K562 treated with DMSO at 1 percent for 24 hours (cell line): Measurements from ENCODE around the gene TRABD. TPM values are rescaled to one million over a fixed set of nuclear protein-coding genes. Genes with fewer than 3 reads are reported as not detected.

ENCODE experiments used
- total RNA-seq: library from RNA; unstranded; fragments of 300-600 nt; gene quantifications from 2 replicates; pipeline ENCODE4 v1.2.3, GENCODE V29; 2022; ENCODE audit warnings: low read depth; ENCODE audit not compliant: insufficient read depth

The TRABD gene, protein sequence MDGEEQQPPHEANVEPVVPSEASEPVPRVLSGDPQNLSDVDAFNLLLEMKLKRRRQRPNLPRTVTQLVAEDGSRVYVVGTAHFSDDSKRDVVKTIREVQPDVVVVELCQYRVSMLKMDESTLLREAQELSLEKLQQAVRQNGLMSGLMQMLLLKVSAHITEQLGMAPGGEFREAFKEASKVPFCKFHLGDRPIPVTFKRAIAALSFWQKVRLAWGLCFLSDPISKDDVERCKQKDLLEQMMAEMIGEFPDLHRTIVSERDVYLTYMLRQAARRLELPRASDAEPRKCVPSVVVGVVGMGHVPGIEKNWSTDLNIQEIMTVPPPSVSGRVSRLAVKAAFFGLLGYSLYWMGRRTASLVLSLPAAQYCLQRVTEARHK
- total RNA-seq, result 56.0 and 65.4 TPM in 2 replicates

DNA sequence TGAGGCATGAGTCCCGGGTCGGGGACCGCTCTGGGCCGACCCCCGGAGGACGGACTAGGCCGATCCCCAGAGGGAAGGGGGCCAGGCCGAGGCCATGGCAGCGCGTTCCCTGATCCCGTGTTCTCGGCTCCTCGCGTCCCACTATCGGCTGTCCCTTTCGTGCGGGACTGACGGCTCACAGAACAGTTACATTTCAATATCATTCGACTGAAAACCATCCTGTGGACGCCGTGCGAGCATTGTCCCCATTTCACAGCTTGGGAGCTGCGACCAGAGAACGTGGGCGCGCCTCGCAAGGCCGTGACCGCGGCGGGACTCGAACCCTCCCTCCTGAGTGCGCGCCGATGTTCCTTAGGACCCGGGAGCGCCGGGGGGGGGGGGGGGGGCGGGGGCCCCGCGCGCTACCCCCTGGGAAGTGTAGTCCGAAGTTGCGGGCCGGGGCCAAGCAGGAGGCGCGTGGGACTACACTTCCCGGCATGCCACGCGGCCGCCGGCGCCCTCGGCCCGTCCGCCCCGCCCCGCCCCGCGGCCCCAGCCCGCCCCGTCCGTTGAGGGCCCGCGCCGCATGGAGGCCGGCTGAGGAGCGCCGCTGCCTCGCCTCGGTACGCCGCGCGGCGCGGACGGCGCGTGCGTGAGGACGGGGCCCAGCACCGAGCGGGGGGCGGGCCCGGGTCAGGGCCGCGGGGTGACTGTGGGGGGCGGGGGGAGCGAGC lies at the start of gene TRABD:
TRABD (plus strand) TSS at position 539 of the 713 bp plus-strand sequence. CDS start 7,148 bp downstream, outside the sequence.

DNA sequence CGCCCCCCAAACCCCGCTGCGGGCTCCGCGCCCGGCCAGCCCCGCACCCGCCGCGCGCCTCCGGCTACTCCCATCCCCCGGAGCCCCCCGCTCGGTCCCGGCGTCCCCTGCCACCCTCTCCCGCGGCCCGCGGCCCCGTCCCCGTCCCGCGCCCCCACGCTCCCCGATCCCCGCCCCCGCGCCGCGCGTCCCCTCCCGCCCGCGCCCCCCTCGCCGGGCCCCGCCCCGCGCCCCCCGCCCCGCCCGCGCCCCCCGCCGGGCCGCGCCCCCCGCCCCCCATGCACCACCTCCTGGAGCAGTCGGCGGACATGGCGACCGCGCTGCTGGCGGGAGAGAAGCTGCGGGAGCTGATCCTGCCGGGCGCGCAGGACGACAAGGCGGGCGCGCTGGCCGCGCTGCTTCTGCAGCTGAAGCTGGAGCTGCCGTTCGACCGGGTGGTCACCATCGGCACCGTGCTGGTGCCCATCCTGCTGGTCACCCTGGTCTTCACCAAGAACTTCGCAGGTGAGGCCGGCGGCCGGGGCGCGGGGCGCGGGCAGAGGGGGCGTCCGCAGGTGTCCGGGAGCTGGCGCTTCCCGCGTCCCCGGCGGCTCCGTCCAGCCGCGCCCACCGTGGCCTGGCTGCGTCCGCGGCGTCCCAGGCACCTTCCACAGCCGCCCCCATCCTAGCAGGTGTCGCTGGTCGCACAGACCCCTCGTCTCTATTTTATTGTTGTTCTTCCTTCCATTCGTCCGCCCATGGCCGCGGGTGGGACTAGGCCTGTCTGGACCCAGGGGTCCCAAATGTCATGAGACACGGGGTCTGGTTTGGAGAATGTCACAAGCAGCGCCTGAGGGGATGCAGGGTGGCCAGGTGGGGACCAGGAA lies 15.0 kb upstream of the TRABD start, which contains the start of gene PANX2:
PANX2 (plus strand) TSS at position 279 of the 866 bp plus-strand sequence; CDS start at position 279, 0 bp downstream.

DNA sequence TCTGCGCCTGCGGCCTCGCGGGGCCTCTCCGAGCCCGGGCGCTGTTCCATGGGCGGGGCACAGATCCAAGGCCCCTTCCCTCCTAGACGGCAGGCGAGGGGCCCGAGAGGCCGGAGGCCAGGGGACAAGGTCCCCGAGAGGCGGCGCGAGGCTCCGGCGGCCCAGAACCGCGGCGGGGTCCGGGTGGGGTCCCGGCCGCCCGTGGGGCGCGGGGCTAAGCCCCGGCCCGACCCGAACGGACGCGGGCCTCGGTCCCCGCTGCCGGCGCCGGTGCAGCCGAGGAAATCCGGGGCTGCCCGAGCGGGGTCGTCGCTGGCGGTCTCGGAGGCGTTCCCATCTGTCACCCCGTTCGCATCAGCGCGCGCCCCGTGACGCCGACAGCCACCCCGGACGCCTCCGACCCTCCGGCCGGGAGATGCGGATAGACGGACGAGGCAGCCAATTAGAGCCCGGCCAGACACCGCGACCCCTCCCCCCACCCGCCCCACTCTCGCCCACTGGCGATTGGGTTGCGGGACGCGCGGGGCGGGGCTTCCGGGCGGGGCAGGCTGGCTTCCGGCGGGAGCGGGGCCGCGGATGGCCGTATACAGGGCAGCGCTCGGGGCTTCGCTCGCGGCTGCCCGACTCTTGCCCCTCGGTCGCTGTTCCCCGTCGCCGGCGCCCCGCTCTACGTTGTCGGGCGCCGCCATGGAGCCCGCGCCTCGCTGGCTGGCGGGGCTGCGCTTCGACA lies 14.9 kb downstream of the TRABD start, which contains the start of gene SELENOO:
SELENOO (plus strand) TSS at position 551 of the 730 bp plus-strand sequence; CDS start at position 577, 26 bp downstream.

DNA sequence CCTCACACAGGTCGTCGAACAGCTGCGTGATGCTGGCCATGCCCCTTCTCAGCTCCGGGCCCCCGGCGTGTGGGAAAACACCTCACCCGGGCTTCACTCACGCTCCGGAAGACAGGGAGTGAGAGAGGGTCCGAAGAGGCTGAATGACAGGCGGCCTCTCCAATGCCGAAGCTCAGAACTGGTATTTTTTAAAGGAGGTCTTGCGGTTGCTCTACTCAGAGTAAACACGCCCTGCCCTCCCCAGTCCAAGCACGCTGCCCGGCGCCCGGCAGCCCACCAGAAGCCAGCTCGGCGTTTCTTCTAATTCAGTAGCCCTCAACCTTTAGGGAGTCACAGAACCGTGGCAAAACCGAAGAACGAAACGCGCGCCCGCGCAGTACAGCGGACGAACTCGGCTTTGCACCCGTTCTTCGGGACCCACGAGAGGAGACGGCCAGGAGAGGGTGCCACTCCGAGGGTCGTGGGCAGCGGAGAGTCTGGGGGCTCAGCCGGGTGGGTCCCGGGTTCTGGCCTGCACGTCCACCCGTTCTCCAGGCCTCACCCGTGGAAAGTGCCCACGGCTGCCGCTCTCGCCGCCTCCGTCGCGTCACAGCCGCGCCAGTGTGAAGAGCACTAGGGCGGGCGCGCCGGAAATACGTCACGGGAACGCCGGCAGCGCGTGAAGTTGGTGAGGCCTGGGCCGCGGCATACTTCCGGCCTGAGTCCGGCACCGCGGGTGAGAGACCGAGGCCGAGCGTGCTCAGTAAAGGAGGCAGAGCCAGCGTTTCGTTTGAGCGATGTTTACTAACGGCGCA lies 58.9 kb downstream of the TRABD start, which contains the start of gene TUBGCP6:
TUBGCP6 (minus strand) TSS at position 604 of the 794 bp plus-strand sequence; CDS start at position 40, 564 bp downstream.

Other genes starting within 250 kb of the TRABD start
- 92.1 and 105 TPM in 2 replicates for gene PIM3, start 225.1 kb upstream of the TRABD start, total RNA-seq
- gene IL17REL, start 173.1 kb upstream of the TRABD start, total RNA-seq, result 0.07 TPM in 1 of 2 replicates, not detected in the other
- not detected in 2 replicates for gene TTLL8, start 127.6 kb upstream of the TRABD start, total RNA-seq
- 0.35 and 0.38 TPM in 2 replicates for gene MLC1, start 100.5 kb upstream of the TRABD start, total RNA-seq
- gene MOV10L1, start 95.9 kb upstream of the TRABD start, total RNA-seq, result 0.09 TPM in 1 of 2 replicates, not detected in the other
- gene PANX2, start 15.2 kb upstream of the TRABD start, total RNA-seq, result 38.0 and 42.2 TPM in 2 replicates
- gene SELENOO, start 15.1 kb downstream of the TRABD start, total RNA-seq, result 40.8 and 51.9 TPM in 2 replicates
- 29.5 and 37.4 TPM in 2 replicates for gene TUBGCP6, start 59.1 kb downstream of the TRABD start, total RNA-seq
- gene HDAC10, start 65.4 kb downstream of the TRABD start, total RNA-seq, result 34.8 and 39.7 TPM in 2 replicates
- gene MAPK12, start 75.8 kb downstream of the TRABD start, total RNA-seq, result 26.2 and 28.0 TPM in 2 replicates
- 7.6 and 10.1 TPM in 2 replicates for gene MAPK11, start 84.5 kb downstream of the TRABD start, total RNA-seq
- gene PLXNB2, start 121.7 kb downstream of the TRABD start, total RNA-seq, result 34.9 and 38.8 TPM in 2 replicates
- 2.9 and 3.5 TPM in 2 replicates for gene DENND6B, start 141.1 kb downstream of the TRABD start, total RNA-seq
- gene PPP6R2, start 157.4 kb downstream of the TRABD start, total RNA-seq, result 61.9 and 66.5 TPM in 2 replicates